ENCODE measurements around the gene ATP11C.

DNA sequence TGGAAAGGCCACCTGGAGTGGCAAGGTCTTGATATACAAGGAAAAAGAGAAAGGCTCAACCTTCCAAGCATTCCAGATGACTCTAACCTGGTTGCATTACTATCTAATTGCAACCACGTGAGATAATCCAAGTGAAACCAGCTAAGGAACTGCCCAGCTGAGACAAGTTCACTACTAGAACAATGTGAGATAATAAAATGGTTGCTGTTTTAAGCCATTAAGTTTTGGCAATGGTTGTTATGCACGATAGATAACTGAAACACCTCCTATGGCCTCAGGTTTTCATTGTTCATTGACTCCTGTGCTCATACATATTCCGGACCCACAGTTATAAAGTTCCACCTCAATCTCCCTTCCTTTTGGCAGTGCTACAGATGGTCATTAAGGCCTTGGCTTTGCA is 41.6 kb upstream of the ATP11C start:
- TF ChIP-seq, protein P1, sequence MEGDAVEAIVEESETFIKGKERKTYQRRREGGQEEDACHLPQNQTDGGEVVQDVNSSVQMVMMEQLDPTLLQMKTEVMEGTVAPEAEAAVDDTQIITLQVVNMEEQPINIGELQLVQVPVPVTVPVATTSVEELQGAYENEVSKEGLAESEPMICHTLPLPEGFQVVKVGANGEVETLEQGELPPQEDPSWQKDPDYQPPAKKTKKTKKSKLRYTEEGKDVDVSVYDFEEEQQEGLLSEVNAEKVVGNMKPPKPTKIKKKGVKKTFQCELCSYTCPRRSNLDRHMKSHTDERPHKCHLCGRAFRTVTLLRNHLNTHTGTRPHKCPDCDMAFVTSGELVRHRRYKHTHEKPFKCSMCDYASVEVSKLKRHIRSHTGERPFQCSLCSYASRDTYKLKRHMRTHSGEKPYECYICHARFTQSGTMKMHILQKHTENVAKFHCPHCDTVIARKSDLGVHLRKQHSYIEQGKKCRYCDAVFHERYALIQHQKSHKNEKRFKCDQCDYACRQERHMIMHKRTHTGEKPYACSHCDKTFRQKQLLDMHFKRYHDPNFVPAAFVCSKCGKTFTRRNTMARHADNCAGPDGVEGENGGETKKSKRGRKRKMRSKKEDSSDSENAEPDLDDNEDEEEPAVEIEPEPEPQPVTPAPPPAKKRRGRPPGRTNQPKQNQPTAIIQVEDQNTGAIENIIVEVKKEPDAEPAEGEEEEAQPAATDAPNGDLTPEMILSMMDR (IDR thresholded peaks at IDR 0.05), result no peak
- TF ChIP-seq POLR2A (IDR thresholded peaks at IDR 0.05), result no peak

Measured in transverse colon (tissue), 3 donors.